Peyer's patch (tissue), 4 donors: ENCODE data around the gene MYH11.

Source experiments
- CTCF ChIP-seq, 6 experiments: fragments of 450-650 bp in 4 of 6; fragments of 200-600 bp in 2 of 6; sonication (generic) in 1 of 6; IDR thresholded peaks; one replicate each; pipeline ENCODE4 v1.5.1; 2017 to 2019; ENCODE audit warnings: antibody characterized with exemption in 6 of 6, mild to moderate bottlenecking in 3 of 6, moderate library complexity in 1 of 6
- POLR2A ChIP-seq, 2 donors: fragments of 450-650 bp; IDR thresholded peaks; one replicate each; pipeline ENCODE4 v1.5.1; 2017; ENCODE audit warnings: antibody characterized with exemption in 2 of 2, mild to moderate bottlenecking in 2 of 2, moderate library complexity in 2 of 2

- TF ChIP-seq POLR2A (IDR thresholded peaks at IDR 0.05) (no peak), CTCF (IDR thresholded peaks at IDR 0.05) (no peak)
Observed at GRCh38 chr16:15827299-15827698, 29.5 kb downstream of the MYH11 start.
